ENCODE measurements around the gene NRXN3. TPM values are rescaled to one million over a fixed set of nuclear protein-coding genes. Genes with fewer than 3 reads are reported as not detected.

NRXN3 gene
- total and polyA plus RNA-seq, 2 of the 13 experiments (the other 11 are each of a cell fraction or from before 2014, with no cell fraction given): 0.03 TPM; not detected in 1

- TF ChIP-seq ZNF281 (CRISPR knock-in tag; IDR thresholded peaks at IDR 0.05; ENCODE audit: borderline replicate concordance) (no peak), EP300 (IDR thresholded peaks at IDR 0.05; ENCODE audit: low read depth in 2 of 2, low read length in 2 of 2) (no peak), EP300 (CRISPR knock-in tag; IDR thresholded peaks at IDR 0.05; ENCODE audit: borderline replicate concordance) (no peak), EZH2 (conservative IDR thresholded peaks at IDR 0.05; ENCODE audit: low read depth, low read length) (no peak), MED8 (CRISPR knock-in tag; IDR thresholded peaks at IDR 0.05; ENCODE audit: insufficient replicate concordance) (no peak), ZNF737 (CRISPR knock-in tag; IDR thresholded peaks at IDR 0.05; ENCODE audit: borderline replicate concordance) (no peak), RAD21 (CRISPR knock-in tag; IDR thresholded peaks at IDR 0.05) (no peak), ELK4 (CRISPR knock-in tag; IDR thresholded peaks at IDR 0.05; ENCODE audit: borderline replicate concordance) (no peak), BCL3 (CRISPR knock-in tag; IDR thresholded peaks at IDR 0.05) (no peak), ZNF746 (CRISPR knock-in tag; IDR thresholded peaks at IDR 0.05) (no peak)
Measured at GRCh38 chr14:78592616-78593219, 422.5 kb downstream of the NRXN3 start (continued).

All from HepG2 (cell line).